B cell (primary cell): Measurements from ENCODE around the gene PTPN21. TPM values are rescaled to one million over a fixed set of nuclear protein-coding genes. Genes with fewer than 3 reads are reported as not detected.

ENCODE experiments used
- ATAC-seq: fragments of 200-7000 bp; cut with Tn5 transposase; one replicate; pipeline ENCODE4 v1.10.0; 2021; ENCODE audit warnings: low read depth, mild to moderate bottlenecking, moderate number of reproducible peaks, moderate library complexity
- CTCF ChIA-PET: fragments of 350-600 bp; sonication (Branson Sonifier 250); formaldehyde crosslinking; loops from one replicate; lab custom pipeline; 2021; ENCODE audit warnings: antibody characterized with exemption, inconsistent platforms; lab: Charles Lee
- POLR2A ChIA-PET: fragments of 350-600 bp; sonication (Branson Sonifier 250); formaldehyde crosslinking; loops from one replicate; lab custom pipeline; 2021; ENCODE audit warnings: antibody characterized with exemption; lab: Charles Lee
- DNase-seq: peaks from one replicate; pipeline ENCODE4 v3.0.0; 2013
- H2AFZ ChIP-seq: 2 replicates; pipeline ENCODE4 v1.6.1; 2012; ENCODE audit warnings: mild to moderate bottlenecking, low read depth, low read length; ENCODE audit not compliant: insufficient read depth, poor library complexity, severe bottlenecking
- H3K27ac ChIP-seq, 2 donors: 1 replicate in 1 of 2; 2 replicates in 1 of 2; pipeline ENCODE4 v1.5.1; 2012 to 2013; ENCODE audit warnings: low read length in 2 of 2, mild to moderate bottlenecking in 2 of 2, moderate library complexity in 1 of 2
- H3K27me3 ChIP-seq, 4 experiments: fragments of 200-600 bp in 1 of 4; sonication (generic) in 1 of 4; replicated peaks in 1 of 4; 1 replicate in 2 of 4; 2 replicates in 2 of 4; pipeline versions ENCODE4 v1.6.1 to v1.7.0; 2013 to 2016; ENCODE audit warnings: low read length in 3 of 4, mild to moderate bottlenecking in 2 of 4, mixed read lengths in 1 of 4, moderate library complexity in 1 of 4; ENCODE audit not compliant: insufficient read depth in 4 of 4, control insufficient read depth in 3 of 4; ENCODE audit errors: control extremely low read depth in 1 of 4
- H3K36me3 ChIP-seq, 2 experiments: replicated peaks in 1 of 2; 1 replicate in 1 of 2; 2 replicates in 1 of 2; pipeline versions ENCODE4 v1.6.1 to v1.7.1; 2013; ENCODE audit warnings: low read length in 1 of 2; ENCODE audit not compliant: insufficient read depth in 2 of 2, control insufficient read depth in 1 of 2; ENCODE audit errors: control extremely low read depth in 1 of 2, extremely low read depth in 1 of 2
- H3K4me1 ChIP-seq, 2 donors: fragments of 200-600 bp in 1 of 2; sonication (generic) in 1 of 2; 1 replicate in 1 of 2; 2 replicates in 1 of 2; pipeline versions ENCODE4 v1.5.1 to v1.6.1; 2013 to 2017; ENCODE audit warnings: low read length in 2 of 2; ENCODE audit not compliant: control insufficient read depth in 2 of 2, insufficient read depth in 2 of 2
- H3K4me2 ChIP-seq: replicated peaks from 2 replicates; pipeline ENCODE3; 2012; ENCODE audit warnings: mild to moderate bottlenecking, low read depth, low read length; ENCODE audit not compliant: poor library complexity, severe bottlenecking
- H3K4me3 ChIP-seq, 5 experiments: fragments of 200-600 bp in 1 of 5; sonication (generic) in 1 of 5; 1 replicate in 3 of 5; 2 replicates in 2 of 5; pipeline versions ENCODE4 v1.5.1 to v1.7.0; 2011 to 2016; ENCODE audit warnings: low read length in 4 of 5, mild to moderate bottlenecking in 4 of 5, low read depth in 2 of 5, control low read depth in 1 of 5, moderate library complexity in 1 of 5; ENCODE audit not compliant: insufficient read depth in 1 of 5; ENCODE audit errors: control extremely low read depth in 1 of 5, extremely low read depth in 1 of 5
- H3K79me2 ChIP-seq: fragments of 200-600 bp; sonication (generic); one replicate; pipeline ENCODE4 v1.6.0; 2016; ENCODE audit warnings: low read length; ENCODE audit not compliant: control insufficient read depth, insufficient read depth
- H3K9ac ChIP-seq: fragments of 200-600 bp; sonication (generic); 2 replicates; pipeline ENCODE4 v1.6.1; 2017; ENCODE audit warnings: mild to moderate bottlenecking, low read length, moderate library complexity
- H3K9me3 ChIP-seq, 3 donors: one replicate each; pipeline versions ENCODE4 v1.6.1 to v1.7.1; 2013; ENCODE audit warnings: low read length in 2 of 3; ENCODE audit not compliant: control insufficient read depth in 2 of 3, insufficient read depth in 1 of 3; ENCODE audit errors: control extremely low read depth in 1 of 3
- H4K20me1 ChIP-seq: 2 replicates; pipeline ENCODE4 v1.6.0; 2012; ENCODE audit warnings: mild to moderate bottlenecking, low read length; ENCODE audit not compliant: insufficient read depth, control insufficient read depth, poor library complexity, severe bottlenecking
- H3K27ac Mint-ChIP-seq: one replicate; pipeline ENCODE4 v1.8.0; 2021; ENCODE audit warnings: mixed read lengths
- H3K27me3 Mint-ChIP-seq: one replicate; pipeline ENCODE4 v1.8.0; 2021; ENCODE audit warnings: mixed read lengths
- H3K4me1 Mint-ChIP-seq: one replicate; pipeline ENCODE4 v1.8.0; 2021; ENCODE audit warnings: mixed read lengths
- H3K4me3 Mint-ChIP-seq: one replicate; pipeline ENCODE4 v1.8.0; 2021; ENCODE audit warnings: mixed read lengths
- H3K9me3 Mint-ChIP-seq: one replicate; pipeline ENCODE4 v1.8.0; 2022; ENCODE audit warnings: mixed read lengths; ENCODE audit not compliant: insufficient read depth
- EZH2 ChIP-seq: IDR thresholded peaks from 2 replicates; pipeline ENCODE4 v1.6.1; 2012; ENCODE audit warnings: borderline replicate concordance, low read depth, mild to moderate bottlenecking, moderate library complexity, low read length; ENCODE audit not compliant: insufficient read depth, poor library complexity, severe bottlenecking
- WGBS: methylation state at CpG from one replicate; pipeline ENCODE4 v1.1.5; 2013; ENCODE audit warnings: missing lambda C conversion rate; ENCODE audit not compliant: insufficient coverage; 5-methylcytosine and 5-hydroxymethylcytosine counted together
- intact Hi-C: fragments of 100-400 bp; cut with micrococcal nuclease; formaldehyde crosslinking; loops from one replicate; pipeline ENCODE4 v1.10.0; 2022
- polyA plus RNA-seq: library from polyadenylated mRNA; depleted of rRNA; stranded (reverse); fragments of >200 nt; gene quantifications from 2 replicates; pipeline ENCODE4 v1.2.3, GENCODE V29; 2012
- total RNA-seq, 2 donors: library from RNA; stranded (reverse); fragments of 120-200 nt in 1 of 2; gene quantifications; 1 replicate in 1 of 2; 2 replicates in 1 of 2; pipeline versions ENCODE4 v1.2.3 to v1.2.4, GENCODE V29; 2013 to 2022
- TF ChIP-seq, protein P1 (sequence below): fragments of 200-600 bp; IDR thresholded peaks from one replicate; pipeline ENCODE4 v1.8.0; 2022; ENCODE audit warnings: antibody characterized with exemption, mild to moderate bottlenecking

Gene PTPN21
- total and polyA plus RNA-seq, 2 donors (not counting 1 experiment from before 2014, with no cell fraction given): not detected

DNA sequence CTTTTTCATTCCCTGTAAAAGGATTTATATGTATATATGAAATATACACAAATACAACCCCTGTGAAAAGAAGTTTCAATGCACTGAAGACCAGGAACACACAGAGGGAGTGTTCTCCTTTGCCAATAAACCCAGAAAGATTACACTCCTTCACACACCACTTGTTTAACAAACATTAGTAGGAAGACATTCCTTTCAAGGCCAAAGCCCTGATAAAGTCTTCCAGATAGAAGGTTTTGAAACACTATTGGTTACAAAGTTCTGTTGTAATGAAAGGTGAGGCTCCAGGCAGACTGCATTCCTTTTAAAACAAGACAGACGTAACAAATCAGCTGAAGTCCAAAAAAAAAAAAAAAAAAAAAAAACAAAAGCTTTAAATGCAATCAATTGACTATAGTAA is 81.0 kb downstream of the PTPN21 start:
- ChIA-PET POLR2A (no interaction called here), CTCF (no interaction called here)
- Histone ChIP-seq H2AFZ (no peak overlapping the region), H4K20me1 (no peaks in the 10 kb centered on the region), H3K4me1 (no peaks in the 10 kb centered on the region), H3K4me2 (no peak overlapping the region), H3K9ac (no peak overlapping the region), H3K79me2 (no peaks in the 10 kb centered on the region), H3K36me3 (no peaks in the 10 kb centered on the region), H3K27me3 (no peaks in the 10 kb centered on the region), H3K27ac (no peak overlapping the region), H3K4me3 (no peak overlapping the region), H3K9me3 (peaks cover 0 to 2% (median 0%) of the 10 kb centered on the region in 3 donors)
- H3K9me3 Mint-ChIP-seq: no peaks in the 10 kb centered on the region
- no peak for DNase-seq
- H3K27me3 Mint-ChIP-seq: no peaks in the 10 kb centered on the region
- intact Hi-C loops: no loop called here
- no CpG with 5 or more reads among the region's 1 CpG for WGBS
- H3K27ac Mint-ChIP-seq: no peak overlapping the region
- TF ChIP-seq, protein P1, sequence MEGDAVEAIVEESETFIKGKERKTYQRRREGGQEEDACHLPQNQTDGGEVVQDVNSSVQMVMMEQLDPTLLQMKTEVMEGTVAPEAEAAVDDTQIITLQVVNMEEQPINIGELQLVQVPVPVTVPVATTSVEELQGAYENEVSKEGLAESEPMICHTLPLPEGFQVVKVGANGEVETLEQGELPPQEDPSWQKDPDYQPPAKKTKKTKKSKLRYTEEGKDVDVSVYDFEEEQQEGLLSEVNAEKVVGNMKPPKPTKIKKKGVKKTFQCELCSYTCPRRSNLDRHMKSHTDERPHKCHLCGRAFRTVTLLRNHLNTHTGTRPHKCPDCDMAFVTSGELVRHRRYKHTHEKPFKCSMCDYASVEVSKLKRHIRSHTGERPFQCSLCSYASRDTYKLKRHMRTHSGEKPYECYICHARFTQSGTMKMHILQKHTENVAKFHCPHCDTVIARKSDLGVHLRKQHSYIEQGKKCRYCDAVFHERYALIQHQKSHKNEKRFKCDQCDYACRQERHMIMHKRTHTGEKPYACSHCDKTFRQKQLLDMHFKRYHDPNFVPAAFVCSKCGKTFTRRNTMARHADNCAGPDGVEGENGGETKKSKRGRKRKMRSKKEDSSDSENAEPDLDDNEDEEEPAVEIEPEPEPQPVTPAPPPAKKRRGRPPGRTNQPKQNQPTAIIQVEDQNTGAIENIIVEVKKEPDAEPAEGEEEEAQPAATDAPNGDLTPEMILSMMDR: no peak
- no peak for TF ChIP-seq EZH2
- no peak overlapping the region for H3K4me3 Mint-ChIP-seq
- H3K4me1 Mint-ChIP-seq: no peaks in the 10 kb centered on the region
- ATAC-seq: no peak

DNA sequence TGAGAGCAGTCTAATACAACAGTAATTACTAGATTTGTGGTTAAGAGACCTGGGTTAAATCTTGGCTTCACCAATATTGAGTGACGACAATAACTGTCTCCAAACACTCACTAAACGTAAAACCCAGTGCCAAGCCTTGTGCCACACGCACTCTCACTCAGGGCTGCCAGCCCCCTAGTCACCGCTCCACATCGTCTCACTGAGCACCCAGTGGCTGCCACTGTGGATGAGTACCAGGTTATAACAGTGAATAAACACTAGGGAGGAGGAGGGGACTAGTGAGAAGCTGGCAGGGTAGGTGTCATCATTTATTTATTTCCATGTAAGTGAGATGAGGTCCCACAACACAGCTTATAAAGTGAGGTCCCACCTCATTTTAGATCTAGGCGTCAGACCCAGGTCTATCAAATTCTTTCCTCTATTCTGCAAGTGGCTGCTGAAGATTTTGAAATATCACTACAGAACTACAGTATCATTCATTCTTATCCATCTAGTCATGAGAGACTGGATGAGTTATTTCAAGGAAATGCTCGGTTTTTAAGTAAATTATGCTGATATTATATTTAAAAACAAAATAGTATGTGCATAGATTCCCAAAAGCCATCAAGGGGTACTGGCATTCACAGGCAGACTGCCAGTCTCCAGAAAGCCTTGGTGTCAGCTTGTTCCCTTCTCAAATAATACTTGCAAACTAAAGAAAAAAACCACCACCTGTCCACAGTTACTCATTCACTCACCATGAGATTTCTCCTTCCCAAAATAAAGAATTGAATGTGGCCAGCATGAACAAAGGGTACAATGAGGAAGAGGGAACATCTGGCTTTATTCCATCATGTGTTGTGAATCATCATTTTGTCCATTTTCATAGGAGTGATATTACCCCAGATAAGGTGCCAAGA is 84.0 kb downstream of the PTPN21 start:
- ChIA-PET CTCF (no interaction called here), POLR2A (no interaction called here)
- no peak for TF ChIP-seq EZH2
- TF ChIP-seq, protein P1: no peak
- H2AFZ ChIP-seq: no peak overlapping the region
- no peak overlapping the region for H3K27ac ChIP-seq
- H3K27me3 Mint-ChIP-seq: no peaks in the 10 kb centered on the region
- intact Hi-C loops: no loop called here
- no peaks in the 10 kb centered on the region for H3K4me1 Mint-ChIP-seq
- no peaks in the 10 kb centered on the region for H4K20me1 ChIP-seq
- H3K9me3 Mint-ChIP-seq: no peaks in the 10 kb centered on the region
- H3K36me3 ChIP-seq: no peaks in the 10 kb centered on the region
- no peaks in the 10 kb centered on the region for H3K27me3 ChIP-seq
- H3K4me3 ChIP-seq: no peak overlapping the region
- H3K79me2 ChIP-seq: no peaks in the 10 kb centered on the region
- no peak overlapping the region for H3K9ac ChIP-seq
- ATAC-seq (no peak), DNase-seq (no peak)
- H3K9me3 ChIP-seq: no peaks in the 10 kb centered on the region
- no peak overlapping the region for H3K4me3 Mint-ChIP-seq
- no peak overlapping the region for H3K4me2 ChIP-seq
- no peak overlapping the region for H3K27ac Mint-ChIP-seq
- H3K4me1 ChIP-seq: no peaks in the 10 kb centered on the region
- 95% methylated on average over 3 of the region's 7 CpGs for WGBS
